D721Med (cell line): ENCODE measurements around the gene RPL18.
A peak's percentile ranks its signal among the peaks of the same experiment; 100 is the strongest.

Source experiments
- DNase-seq: peaks from one replicate; pipeline ENCODE4 v3.0.0; 2011; ENCODE audit warnings: low spot score; ENCODE audit not compliant: insufficient read length
- FAIRE-seq: peaks from 2 replicates; lab custom pipeline; 2011; peaks lifted over from hg19 to GRCh38; lab: Jason Lieb, UNC
- TF ChIP-seq, protein P1 (sequence below): IDR thresholded peaks from 2 replicates; pipeline ENCODE4 v1.5.1; 2012; ENCODE audit warnings: mild to moderate bottlenecking, control low read depth; ENCODE audit not compliant: insufficient read depth; ENCODE audit errors: missing control alignments

The RPL18 gene

GRCh38 chr19:48637449-48637947 lies 18.5 kb upstream of the RPL18 start:
- TF ChIP-seq, protein P1, sequence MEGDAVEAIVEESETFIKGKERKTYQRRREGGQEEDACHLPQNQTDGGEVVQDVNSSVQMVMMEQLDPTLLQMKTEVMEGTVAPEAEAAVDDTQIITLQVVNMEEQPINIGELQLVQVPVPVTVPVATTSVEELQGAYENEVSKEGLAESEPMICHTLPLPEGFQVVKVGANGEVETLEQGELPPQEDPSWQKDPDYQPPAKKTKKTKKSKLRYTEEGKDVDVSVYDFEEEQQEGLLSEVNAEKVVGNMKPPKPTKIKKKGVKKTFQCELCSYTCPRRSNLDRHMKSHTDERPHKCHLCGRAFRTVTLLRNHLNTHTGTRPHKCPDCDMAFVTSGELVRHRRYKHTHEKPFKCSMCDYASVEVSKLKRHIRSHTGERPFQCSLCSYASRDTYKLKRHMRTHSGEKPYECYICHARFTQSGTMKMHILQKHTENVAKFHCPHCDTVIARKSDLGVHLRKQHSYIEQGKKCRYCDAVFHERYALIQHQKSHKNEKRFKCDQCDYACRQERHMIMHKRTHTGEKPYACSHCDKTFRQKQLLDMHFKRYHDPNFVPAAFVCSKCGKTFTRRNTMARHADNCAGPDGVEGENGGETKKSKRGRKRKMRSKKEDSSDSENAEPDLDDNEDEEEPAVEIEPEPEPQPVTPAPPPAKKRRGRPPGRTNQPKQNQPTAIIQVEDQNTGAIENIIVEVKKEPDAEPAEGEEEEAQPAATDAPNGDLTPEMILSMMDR = no peak
- FAIRE-seq = no peak
- peak; percentile 80 for DNase-seq

DNA sequence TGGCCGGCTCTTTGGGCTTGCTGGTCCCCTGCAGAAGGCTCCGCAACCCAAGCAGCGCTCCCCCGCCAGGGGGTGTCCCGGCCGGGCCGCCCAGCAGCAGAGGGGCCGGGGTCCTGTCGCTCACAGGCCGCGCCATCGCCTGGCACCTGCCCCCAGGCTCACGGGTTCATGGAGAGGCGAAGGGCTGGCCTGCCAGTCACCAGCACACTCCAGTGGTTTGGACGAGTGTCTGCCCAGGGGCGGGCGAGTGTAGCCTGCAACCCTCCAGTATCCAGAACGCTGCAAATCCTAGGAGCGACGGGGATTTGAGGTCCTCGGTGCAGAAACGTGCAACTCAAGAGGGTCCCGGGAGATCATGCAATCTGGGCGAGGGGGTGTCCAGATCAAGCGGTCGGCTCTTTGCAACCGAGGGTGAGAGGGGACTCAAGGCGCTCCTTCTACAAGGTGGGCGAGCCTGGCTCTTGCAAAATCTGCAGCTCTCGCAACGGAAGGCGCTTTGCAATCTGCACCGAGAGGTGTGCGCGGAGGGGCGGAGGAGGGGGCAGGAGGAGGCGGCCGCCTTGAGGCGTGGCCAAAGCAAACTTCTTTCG lies 18.0 kb upstream of the RPL18 start, which contains the start of gene DBP:
Gene DBP (minus strand): TSS at position 521 of the 590 bp plus-strand sequence. CDS start 385 bp downstream, at position 136.
- TF ChIP-seq, protein P1 = no peak
- FAIRE-seq (no peak), DNase-seq (no peak)

GRCh38 chr19:48635966-48636858 lies 17.2 kb upstream of the RPL18 start:
- FAIRE-seq = no peak
- DNase-seq = no peak
- TF ChIP-seq, protein P1 = no peak

GRCh38 chr19:48635263-48635965 lies 16.4 kb upstream of the RPL18 start:
- DNase-seq (peak; percentile 64), FAIRE-seq (no peak)
- TF ChIP-seq, protein P1 = no peak

- TF ChIP-seq, protein P1 = no peak
- DNase-seq (peak; percentile 80), FAIRE-seq (no peak)
Observed at GRCh38 chr19:48634424-48635262, 15.7 kb upstream of the RPL18 start.

DNA sequence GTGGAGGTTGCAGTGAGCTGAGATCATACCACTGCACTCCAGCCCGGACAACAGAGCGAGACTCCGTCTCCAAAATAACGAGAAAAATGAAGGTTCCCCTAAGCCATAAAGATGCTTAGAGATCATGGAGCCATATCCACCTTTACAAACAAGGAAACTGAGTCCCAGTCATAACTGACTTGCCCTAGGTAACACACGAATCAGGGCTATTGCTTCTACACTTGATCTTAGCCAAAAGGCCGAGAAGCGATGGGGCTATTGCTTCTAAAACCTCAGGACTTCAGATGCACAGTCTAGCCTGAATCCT lies 15.0 kb upstream of the RPL18 start:
- TF ChIP-seq, protein P1 = no peak

More for the DNA sequence above, 15.0 kb upstream of the RPL18 start:
- FAIRE-seq (no peak), DNase-seq (no peak)
